ENCODE measurements around the gene CCDC150. TPM values are rescaled to one million over a fixed set of nuclear protein-coding genes. Genes with fewer than 3 reads are reported as not detected.

The CCDC150 gene
- total and polyA plus RNA-seq, 7 donors: 0.13 to 1.4 (median 0.46) TPM; not detected in 1

DNA sequence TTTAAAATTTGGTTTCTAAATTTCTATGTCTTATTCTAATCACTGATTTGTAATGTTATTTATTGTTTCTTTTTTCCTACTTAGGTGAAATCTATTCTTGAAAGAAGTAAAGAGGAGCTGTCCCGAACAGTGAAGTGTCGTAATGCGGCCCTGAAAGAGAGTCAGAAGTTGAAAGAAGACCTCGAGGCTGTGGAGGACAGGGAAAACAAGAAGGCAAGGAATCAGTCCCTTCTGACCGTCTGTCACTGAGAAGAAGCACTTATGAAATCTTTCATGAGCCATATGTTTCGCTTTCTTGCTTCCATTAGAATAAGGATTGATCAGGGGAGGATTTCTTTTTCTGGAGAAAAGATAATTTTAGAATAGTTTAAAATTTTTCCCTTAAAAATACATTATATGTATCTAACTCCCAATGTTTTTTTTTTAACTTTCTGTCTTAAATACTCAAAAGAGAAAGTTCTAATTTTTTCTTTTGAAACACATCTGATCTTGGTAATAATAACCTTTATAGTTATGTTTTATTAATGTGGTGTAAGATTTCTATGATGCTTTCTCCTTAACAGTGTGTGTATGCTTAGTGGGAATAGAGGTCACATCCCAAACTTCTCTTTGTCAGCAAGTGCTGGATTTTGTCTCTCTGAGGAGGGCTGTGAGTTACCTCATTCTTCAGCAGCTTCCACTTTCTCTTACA, 79.0 kb downstream of the CCDC150 start:
- DNase-seq (no peak), ATAC-seq (peak; percentile 21 to 50 (median 39))
- H3K4me1 ChIP-seq: peaks cover 10% of the 10 kb centered on the region
- H3K9me3 ChIP-seq: no peaks in the 10 kb centered on the region
- 67 to 76% (median 73%) methylated on average over 6 of the region's 6 CpGs for WGBS, 3 donors
- intact Hi-C loops (cut with DNase I): no loop called here
- peak overlapping the region; percentile 28 for H3K4me3 ChIP-seq
- TF ChIP-seq, protein P1, sequence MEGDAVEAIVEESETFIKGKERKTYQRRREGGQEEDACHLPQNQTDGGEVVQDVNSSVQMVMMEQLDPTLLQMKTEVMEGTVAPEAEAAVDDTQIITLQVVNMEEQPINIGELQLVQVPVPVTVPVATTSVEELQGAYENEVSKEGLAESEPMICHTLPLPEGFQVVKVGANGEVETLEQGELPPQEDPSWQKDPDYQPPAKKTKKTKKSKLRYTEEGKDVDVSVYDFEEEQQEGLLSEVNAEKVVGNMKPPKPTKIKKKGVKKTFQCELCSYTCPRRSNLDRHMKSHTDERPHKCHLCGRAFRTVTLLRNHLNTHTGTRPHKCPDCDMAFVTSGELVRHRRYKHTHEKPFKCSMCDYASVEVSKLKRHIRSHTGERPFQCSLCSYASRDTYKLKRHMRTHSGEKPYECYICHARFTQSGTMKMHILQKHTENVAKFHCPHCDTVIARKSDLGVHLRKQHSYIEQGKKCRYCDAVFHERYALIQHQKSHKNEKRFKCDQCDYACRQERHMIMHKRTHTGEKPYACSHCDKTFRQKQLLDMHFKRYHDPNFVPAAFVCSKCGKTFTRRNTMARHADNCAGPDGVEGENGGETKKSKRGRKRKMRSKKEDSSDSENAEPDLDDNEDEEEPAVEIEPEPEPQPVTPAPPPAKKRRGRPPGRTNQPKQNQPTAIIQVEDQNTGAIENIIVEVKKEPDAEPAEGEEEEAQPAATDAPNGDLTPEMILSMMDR (IDR thresholded peaks at IDR 0.05): no peak
- no peaks in the 10 kb centered on the region for H3K27me3 ChIP-seq (ENCODE audit: insufficient read depth in 3 of 3, low read length in 2 of 3)
- H3K36me3 ChIP-seq (ENCODE audit: insufficient read depth in 1 of 2, low read depth in 1 of 2): no peaks in the 10 kb centered on the region
- H3K27ac ChIP-seq: peak overlapping the region; percentile 18

DNA sequence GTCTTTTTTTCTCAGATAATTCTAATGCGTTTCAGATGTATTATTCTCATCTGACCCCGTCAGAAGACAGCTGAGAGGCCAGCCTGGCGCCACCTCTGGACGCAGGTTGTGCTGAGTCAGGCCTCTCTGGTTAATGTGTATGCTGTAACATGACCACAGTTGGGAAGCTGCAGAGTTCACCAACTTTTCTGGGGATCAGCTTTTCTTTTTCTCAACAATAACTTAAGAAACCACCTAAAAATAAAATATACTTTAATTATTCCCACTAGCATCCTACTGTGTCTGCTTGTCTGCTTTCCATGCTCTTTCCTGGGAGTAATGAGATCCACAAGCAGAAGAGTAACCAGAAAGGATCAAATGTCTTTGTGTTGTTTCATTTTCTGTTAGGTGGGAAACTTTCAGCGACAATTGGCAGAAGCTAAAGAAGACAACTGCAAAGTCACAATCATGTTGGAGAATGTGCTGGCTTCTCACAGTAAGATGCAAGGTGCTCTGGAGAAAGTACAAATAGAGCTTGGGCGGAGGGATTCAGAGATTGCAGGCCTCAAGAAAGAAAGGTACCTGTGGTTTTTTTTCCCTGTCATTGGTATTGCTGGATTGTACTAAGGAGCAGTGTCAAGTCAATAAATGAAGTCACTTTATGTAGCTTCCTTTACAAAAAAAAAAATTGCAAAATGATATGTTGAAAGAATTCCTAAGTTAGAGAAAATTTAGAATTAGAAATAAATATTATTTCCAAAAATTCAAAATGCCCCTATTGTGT, 79.8 kb downstream of the CCDC150 start:
- intact Hi-C loops (cut with DNase I): no loop called here
- H3K4me1 ChIP-seq: peaks cover 10% of the 10 kb centered on the region
- H3K36me3 ChIP-seq (ENCODE audit: insufficient read depth in 1 of 2, low read depth in 1 of 2): no peaks in the 10 kb centered on the region
- WGBS, 3 donors: 25 to 39% (median 34%) methylated on average over 6 of the region's 6 CpGs
- peak in 1 of 2 donors; percentile 29 for DNase-seq
- H3K27me3 ChIP-seq (ENCODE audit: insufficient read depth in 3 of 3, low read length in 2 of 3): no peaks in the 10 kb centered on the region
- H3K9me3 ChIP-seq: no peaks in the 10 kb centered on the region
- peak; percentile 74 to 86 (median 86) for ATAC-seq
- peak overlapping the region; percentile 28 for H3K4me3 ChIP-seq
- TF ChIP-seq, protein P1 (IDR thresholded peaks at IDR 0.05): no peak
- peak overlapping the region; percentile 18 for H3K27ac ChIP-seq

DNA sequence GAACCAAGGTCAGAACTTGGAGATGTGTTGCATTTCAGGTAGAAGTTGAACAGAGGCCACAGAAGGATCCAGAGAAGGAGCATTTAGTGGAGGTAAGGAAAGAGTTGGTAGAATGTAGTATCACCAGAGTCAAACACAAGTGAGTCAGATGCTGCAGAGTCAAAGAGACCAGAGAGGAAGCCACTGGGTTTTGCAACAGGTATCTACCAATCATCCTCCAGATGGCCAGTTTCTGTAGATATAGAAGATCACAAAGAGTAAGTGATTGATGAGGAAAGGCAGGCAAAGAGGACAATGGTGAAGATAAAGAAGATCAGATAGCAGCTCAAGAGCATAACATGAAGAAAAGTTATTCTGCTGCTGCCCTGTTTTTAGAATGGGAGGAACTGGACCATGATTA, 84.1 kb downstream of the CCDC150 start:
- TF ChIP-seq, protein P1 (IDR thresholded peaks at IDR 0.05): no peak
- ATAC-seq (no peak), DNase-seq (no peak)
- H3K27me3 ChIP-seq (ENCODE audit: insufficient read depth in 3 of 3, low read length in 2 of 3): no peaks in the 10 kb centered on the region
- intact Hi-C loops (cut with DNase I): no loop called here
- no peak overlapping the region for H3K4me3 ChIP-seq
- H3K27ac ChIP-seq: no peak overlapping the region
- peaks cover 10% of the 10 kb centered on the region for H3K4me1 ChIP-seq
- no peaks in the 10 kb centered on the region for H3K36me3 ChIP-seq (ENCODE audit: insufficient read depth in 1 of 2, low read depth in 1 of 2)
- H3K9me3 ChIP-seq: no peaks in the 10 kb centered on the region

DNA sequence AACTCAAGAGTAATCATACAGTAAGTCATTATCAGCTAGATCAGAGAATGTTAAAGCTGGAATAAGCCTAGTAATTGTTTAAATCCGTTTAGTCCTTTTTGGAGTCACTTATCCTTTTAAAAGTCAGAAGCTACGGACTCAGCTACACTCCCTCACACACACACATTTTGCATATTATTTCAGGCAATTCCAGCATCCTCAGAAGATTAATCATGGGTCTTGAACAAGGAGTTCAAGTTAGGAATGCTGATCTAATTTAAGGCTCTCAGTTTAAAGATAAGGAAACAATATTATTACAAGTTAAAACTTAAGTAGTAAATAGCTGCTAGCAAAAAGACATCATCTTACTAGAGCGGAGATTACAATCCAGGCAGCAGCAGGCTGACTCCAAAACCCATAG, 85.7 kb downstream of the CCDC150 start:
- Histone ChIP-seq H3K9me3 (no peaks in the 10 kb centered on the region), H3K27me3 (ENCODE audit: insufficient read depth in 3 of 3, low read length in 2 of 3) (no peaks in the 10 kb centered on the region), H3K4me3 (no peak overlapping the region), H3K4me1 (no peaks in the 10 kb centered on the region), H3K36me3 (ENCODE audit: insufficient read depth in 1 of 2, low read depth in 1 of 2) (no peaks in the 10 kb centered on the region), H3K27ac (no peak overlapping the region)
- WGBS, 3 donors: 91 to 98% (median 93%) methylated on average over 3 of the region's 3 CpGs
- intact Hi-C loops (cut with DNase I): no loop called here
- no peak for DNase-seq
- TF ChIP-seq, protein P1 (IDR thresholded peaks at IDR 0.05): no peak
- ATAC-seq: no peak
